Spleen (tissue), 7 donors: ENCODE results near the gene MAP3K5.

ENCODE experiments used
- POLR2AphosphoS5 ChIP-seq, 3 donors: sonication (generic); formaldehyde crosslinking; IDR thresholded peaks; one replicate each; pipeline ENCODE4 v1.5.1; 2017; ENCODE audit warnings: antibody characterized with exemption in 3 of 3
- TF ChIP-seq, protein P1 (sequence below), 11 experiments: fragments of 200-600 bp in 7 of 11; fragments of 450-650 bp in 4 of 11; sonication (generic) in 4 of 11; IDR thresholded peaks in 8 of 11; conservative IDR thresholded peaks in 3 of 11; 1 replicate in 7 of 11; 2 replicates in 4 of 11; pipeline versions ENCODE4 v1.4.0 to v1.8.0; 2016 to 2021; ENCODE audit warnings: antibody characterized with exemption in 11 of 11, inconsistent platforms in 4 of 11, mild to moderate bottlenecking in 1 of 11
- donor health status: DM: no; HTN: no; CAD: no; lungs with moderate emphysema.
- donor health status: DM: no; HTN: no; CAD: no.
- donor health status: DM: no; HTN: no; CAD: no.

GRCh38 chr6:136608991-136609390, 183.3 kb downstream of the MAP3K5 start:
- TF ChIP-seq POLR2AphosphoS5 (IDR thresholded peaks at IDR 0.05), result no peak
- TF ChIP-seq, protein P1, sequence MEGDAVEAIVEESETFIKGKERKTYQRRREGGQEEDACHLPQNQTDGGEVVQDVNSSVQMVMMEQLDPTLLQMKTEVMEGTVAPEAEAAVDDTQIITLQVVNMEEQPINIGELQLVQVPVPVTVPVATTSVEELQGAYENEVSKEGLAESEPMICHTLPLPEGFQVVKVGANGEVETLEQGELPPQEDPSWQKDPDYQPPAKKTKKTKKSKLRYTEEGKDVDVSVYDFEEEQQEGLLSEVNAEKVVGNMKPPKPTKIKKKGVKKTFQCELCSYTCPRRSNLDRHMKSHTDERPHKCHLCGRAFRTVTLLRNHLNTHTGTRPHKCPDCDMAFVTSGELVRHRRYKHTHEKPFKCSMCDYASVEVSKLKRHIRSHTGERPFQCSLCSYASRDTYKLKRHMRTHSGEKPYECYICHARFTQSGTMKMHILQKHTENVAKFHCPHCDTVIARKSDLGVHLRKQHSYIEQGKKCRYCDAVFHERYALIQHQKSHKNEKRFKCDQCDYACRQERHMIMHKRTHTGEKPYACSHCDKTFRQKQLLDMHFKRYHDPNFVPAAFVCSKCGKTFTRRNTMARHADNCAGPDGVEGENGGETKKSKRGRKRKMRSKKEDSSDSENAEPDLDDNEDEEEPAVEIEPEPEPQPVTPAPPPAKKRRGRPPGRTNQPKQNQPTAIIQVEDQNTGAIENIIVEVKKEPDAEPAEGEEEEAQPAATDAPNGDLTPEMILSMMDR (IDR thresholded peaks at IDR 0.05 in 8 of 11, conservative IDR thresholded peaks at IDR 0.05 in 3 of 11), result no peak
